Measurements from ENCODE around the gene INSIG1. TPM values are rescaled to one million over a fixed set of nuclear protein-coding genes. Genes with fewer than 3 reads are reported as not detected.

INSIG1 gene
- total RNA-seq: 518 and 611 TPM in 2 replicates

DNA sequence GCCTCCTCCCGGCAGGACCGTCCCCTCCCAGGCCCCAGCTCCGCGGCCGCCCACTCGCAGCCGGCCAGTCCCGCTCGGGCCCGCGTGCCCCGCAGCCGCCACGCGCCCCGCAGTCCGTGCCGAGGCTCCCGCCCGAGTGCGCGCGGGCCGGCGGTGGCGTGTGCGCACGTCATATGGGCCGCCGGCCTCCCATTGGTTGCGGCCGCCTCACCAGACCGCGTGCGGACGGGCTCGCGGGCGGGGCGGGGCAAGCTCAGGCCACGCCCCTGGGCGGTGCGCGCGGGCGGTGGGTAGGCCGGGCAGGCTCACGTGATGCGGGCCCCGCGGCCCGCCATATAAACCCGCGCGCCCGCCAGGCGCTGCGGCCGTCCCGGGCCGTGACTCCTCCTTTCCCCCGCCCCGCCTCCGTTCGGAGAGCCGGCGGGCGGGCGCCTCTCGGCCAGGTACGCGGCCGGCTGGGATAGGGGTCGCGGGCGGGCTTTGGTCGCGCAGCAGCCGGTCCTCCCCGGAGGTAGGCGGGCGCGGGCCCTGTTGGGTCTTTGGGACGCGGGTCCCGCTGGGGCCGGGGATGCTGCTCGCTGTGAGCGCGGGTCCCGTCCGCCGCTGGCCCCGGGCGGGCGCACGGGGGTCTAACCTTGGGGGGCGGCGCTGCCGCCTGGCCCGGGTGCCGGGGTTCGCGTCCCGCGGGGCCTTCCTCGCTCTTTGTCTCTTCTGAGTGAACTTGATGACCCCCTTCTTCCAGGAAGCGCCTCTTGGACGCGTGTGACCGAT, at the start of gene INSIG1:
INSIG1 (plus strand) TSS at position 362 of the 771 bp plus-strand sequence; CDS start at position 770, 408 bp downstream.

Other genes starting within 250 kb of the INSIG1 start
- under 0.01 TPM in 1 of 2 replicates, not detected in the other for gene HTR5A, start 227.6 kb upstream of the INSIG1 start, total RNA-seq
- not detected in 2 replicates for gene EN2, start 160.3 kb downstream of the INSIG1 start, total RNA-seq
- gene CNPY1, start 248.7 kb downstream of the INSIG1 start, total RNA-seq: not detected in 2 replicates